HepG2 (cell line): ENCODE results near the gene FSD2. TPM values are rescaled to one million over a fixed set of nuclear protein-coding genes. Genes with fewer than 3 reads are reported as not detected.

Experiments used
- AKAP8 ChIP-seq: sonication (generic); formaldehyde crosslinking; IDR thresholded peaks from 2 replicates; pipeline ENCODE4 v1.5.1; 2020; ENCODE audit warnings: mild to moderate bottlenecking, missing genetic modification reagents
- ATF1 ChIP-seq: IDR thresholded peaks from 2 replicates; pipeline ENCODE4 v1.6.1; 2016; ENCODE audit warnings: mild to moderate bottlenecking, control low read depth
- BORCS8-MEF2B ChIP-seq: sonication (generic); formaldehyde crosslinking; IDR thresholded peaks from 2 replicates; pipeline ENCODE4 v1.8.0; 2022; ENCODE audit warnings: mild to moderate bottlenecking, missing genetic modification reagents
- BRF2 ChIP-seq: sonication (generic); formaldehyde crosslinking; IDR thresholded peaks from 2 replicates; pipeline ENCODE4 v1.8.1; 2022; ENCODE audit warnings: mild to moderate bottlenecking, missing genetic modification reagents
- ELF3 ChIP-seq: IDR thresholded peaks from 2 replicates; pipeline ENCODE4 v1.6.1; 2016; ENCODE audit warnings: missing genetic modification reagents, missing compliant biosample characterization
- NCOA5 ChIP-seq: sonication (generic); formaldehyde crosslinking; IDR thresholded peaks from 2 replicates; pipeline ENCODE4 v1.4.0; 2020; ENCODE audit warnings: missing genetic modification reagents
- NR2F6 ChIP-seq, 2 experiments: IDR thresholded peaks; 2 replicates each; pipeline ENCODE4 v1.6.1; 2016; ENCODE audit warnings: antibody characterized with exemption in 1 of 2, mild to moderate bottlenecking in 1 of 2
- ONECUT2 ChIP-seq: sonication (generic); formaldehyde crosslinking; IDR thresholded peaks from 2 replicates; pipeline ENCODE4 v1.4.0; 2020; ENCODE audit warnings: missing genetic modification reagents
- PAXIP1 ChIP-seq: sonication (generic); formaldehyde crosslinking; conservative IDR thresholded peaks from 2 replicates; pipeline ENCODE4 v1.4.0; 2020; ENCODE audit warnings: mild to moderate bottlenecking, missing genetic modification reagents, moderate library complexity
- PHB2 ChIP-seq: fragments of 450-650 bp; IDR thresholded peaks from 2 replicates; pipeline ENCODE4 v1.6.1; 2018; ENCODE audit not compliant: partially characterized antibody
- POLR2G ChIP-seq: fragments of 200-400 bp; formaldehyde crosslinking; IDR thresholded peaks from 2 replicates; pipeline ENCODE4 v1.6.1; 2018; ENCODE audit warnings: mild to moderate bottlenecking, low read depth, low read length, moderate library complexity
- SIN3A ChIP-seq: IDR thresholded peaks from 2 replicates; pipeline ENCODE4 v1.6.1; 2011; ENCODE audit warnings: low read depth, mild to moderate bottlenecking, control low read depth, low read length, borderline replicate concordance
- SOX5 ChIP-seq: IDR thresholded peaks from 2 replicates; pipeline ENCODE4 v1.6.1; 2016; ENCODE audit warnings: borderline replicate concordance
- TBX3 ChIP-seq: fragments of 450-650 bp; IDR thresholded peaks from 2 replicates; pipeline ENCODE4 v1.6.1; 2017; ENCODE audit warnings: antibody characterized with exemption, mild to moderate bottlenecking, inconsistent platforms, borderline replicate concordance
- ZBTB20 ChIP-seq: sonication (generic); formaldehyde crosslinking; IDR thresholded peaks from 2 replicates; pipeline ENCODE4 v1.8.1; 2023; ENCODE audit warnings: missing genetic modification reagents, low read depth, mild to moderate bottlenecking, borderline replicate concordance
- ZFY ChIP-seq: sonication (generic); formaldehyde crosslinking; IDR thresholded peaks from 2 replicates; pipeline ENCODE4 v1.4.0; 2020; ENCODE audit warnings: missing genetic modification reagents
- ZMAT3 ChIP-seq: sonication (generic); formaldehyde crosslinking; conservative IDR thresholded peaks from 2 replicates; pipeline ENCODE4 v1.7.0; 2021; ENCODE audit warnings: missing genetic modification reagents
- ZNF3 ChIP-seq: IDR thresholded peaks from 2 replicates; pipeline ENCODE4 v1.7.0; 2017; ENCODE audit warnings: inconsistent platforms
- ZNF674 ChIP-seq: sonication (generic); formaldehyde crosslinking; IDR thresholded peaks from 2 replicates; pipeline ENCODE4 v1.5.0; 2020; ENCODE audit warnings: low read depth, mild to moderate bottlenecking, missing genetic modification reagents
- ZNF766 ChIP-seq: sonication (generic); formaldehyde crosslinking; IDR thresholded peaks from 2 replicates; pipeline ENCODE4 v1.5.0; 2020; ENCODE audit warnings: missing genetic modification reagents, borderline replicate concordance
- ZNF800 ChIP-seq: sonication (generic); formaldehyde crosslinking; IDR thresholded peaks from 2 replicates; pipeline ENCODE4 v1.4.0; 2020; ENCODE audit warnings: missing genetic modification reagents
- ZSCAN29 ChIP-seq: sonication (generic); formaldehyde crosslinking; conservative IDR thresholded peaks from 2 replicates; pipeline ENCODE4 v1.4.0; 2020; ENCODE audit warnings: mild to moderate bottlenecking, missing genetic modification reagents
- ZUFSP ChIP-seq: sonication (generic); formaldehyde crosslinking; IDR thresholded peaks from 2 replicates; pipeline ENCODE4 v1.9.0; 2021; ENCODE audit warnings: missing genetic modification reagents, mild to moderate bottlenecking, borderline replicate concordance
- polyA plus RNA-seq, 8 experiments: library from polyadenylated mRNA; depleted of rRNA in 3 of 8; stranded (reverse) in 7 of 8; unstranded in 1 of 8; fragments of >200 nt; fragmentation: Illumina TruSeq in 4 of 8; extraction: Trizol in 4 of 8; gene quantifications; 2 replicates each; pipeline versions ENCODE4 v1.2.1 to v1.2.3, GENCODE V29; 2011 to 2016; ENCODE audit warnings: low read depth in 4 of 8, missing spikeins in 1 of 8, mixed read lengths in 1 of 8; ENCODE audit not compliant: insufficient read depth in 1 of 8
- total RNA-seq, 5 experiments: library from RNA; depleted of rRNA; stranded (reverse); fragments of >200 nt; fragmentation: Illumina TruSeq; extraction: Trizol; gene quantifications; 2 replicates each; pipeline ENCODE4 v1.2.3, GENCODE V29; 2016; ENCODE audit warnings: low read depth in 1 of 5

Gene FSD2
- total and polyA plus RNA-seq, 2 of the 13 experiments (the other 11 are each of a cell fraction or from before 2014, with no cell fraction given): not detected

- 0 out of 2 replicates have a peak, but pooled peaks have one; percentile 35 for TF ChIP-seq PAXIP1 (CRISPR knock-in tag)
- no peak for TF ChIP-seq SIN3A
- no peak for TF ChIP-seq ZMAT3
- TF ChIP-seq AKAP8 (CRISPR knock-in tag): no peak
- no peak for TF ChIP-seq BORCS8-MEF2B (CRISPR knock-in tag)
- TF ChIP-seq NR2F6 (IDR thresholded peaks at IDR 0.05): no peak
- peak; percentile 42; the same call in 1 of the 2 replicates for TF ChIP-seq NR2F6 (CRISPR knock-in tag; IDR thresholded peaks at IDR 0.05)
- TF ChIP-seq ZNF3 (CRISPR knock-in tag): peak; percentile 71; the same call in 1 of the 2 replicates
- no peak for TF ChIP-seq BRF2 (CRISPR knock-in tag)
- no peak for TF ChIP-seq TBX3
- no peak for TF ChIP-seq ZSCAN29 (CRISPR knock-in tag)
- TF ChIP-seq NCOA5: no peak
- TF ChIP-seq PHB2: no peak
- TF ChIP-seq ZNF674 (CRISPR knock-in tag): no peak
- peak; percentile 40; the same call in 1 of the 2 replicates for TF ChIP-seq ELF3 (CRISPR knock-in tag)
- 0 out of 2 replicates have a peak, but pooled peaks have one; percentile 36 for TF ChIP-seq ZNF766 (CRISPR knock-in tag)
- no peak for TF ChIP-seq ONECUT2 (CRISPR knock-in tag)
- TF ChIP-seq ZUFSP (CRISPR knock-in tag): no peak
- TF ChIP-seq SOX5 (CRISPR knock-in tag): no peak
- no peak for TF ChIP-seq ZBTB20 (CRISPR knock-in tag)
- no peak for TF ChIP-seq POLR2G
- 0 out of 2 replicates have a peak, but pooled peaks have one; percentile 32 for TF ChIP-seq ZNF800
- TF ChIP-seq ZFY (CRISPR knock-in tag): no peak
- no peak for TF ChIP-seq ATF1 (CRISPR knock-in tag)
Measured at GRCh38 chr15:82828075-82828474, 22.2 kb upstream of the FSD2 start (continued).
